COLO668 (cell line): ENCODE measurements around the gene ALKBH2.
A peak's percentile ranks its signal among the peaks of the same experiment; 100 is the strongest.
"Not testable (repeated sequence)": the region's sequence is repeated elsewhere in the genome, so short reads cannot be mapped to it uniquely, and the experiment has no call there.

Experiments
- DNase-seq: peaks from one replicate; lab custom pipeline; 2025; ENCODE audit not compliant: unreplicated experiment; lab: John Stamatoyannopoulos, UW

The ALKBH2 gene

GRCh38 chr12:109069307-109070271 lies 23.7 kb downstream of the ALKBH2 start:
- DNase-seq: no peak

- DNase-seq: no peak
Measured at GRCh38 chr12:109065853-109066193, 27.4 kb downstream of the ALKBH2 start.

GRCh38 chr12:109065154-109065852 lies 28.0 kb downstream of the ALKBH2 start:
- DNase-seq: no peak

GRCh38 chr12:109064143-109064542 lies 29.1 kb downstream of the ALKBH2 start:
- DNase-seq: no peak

GRCh38 chr12:109058773-109059172 lies 34.5 kb downstream of the ALKBH2 start:
- no peak for DNase-seq

GRCh38 chr12:109057376-109057775 lies 35.9 kb downstream of the ALKBH2 start:
- DNase-seq: no peak

- no peak for DNase-seq
Measured at GRCh38 chr12:109056891-109057290, 36.4 kb downstream of the ALKBH2 start.

GRCh38 chr12:109054520-109054919 lies 38.8 kb downstream of the ALKBH2 start:
- no peak for DNase-seq

- DNase-seq: not testable (repeated sequence)
Measured at GRCh38 chr12:109054124-109054513, 39.2 kb downstream of the ALKBH2 start.

- no peak for DNase-seq
Measured at GRCh38 chr12:109053382-109054123, 39.7 kb downstream of the ALKBH2 start.

GRCh38 chr12:109052414-109053323 lies 40.6 kb downstream of the ALKBH2 start, which contains the start of gene USP30:
TSS of gene USP30 (plus strand) at chr12:109052576. CDS start at chr12:109052679, 103 bp downstream.
- peak; percentile 91 for DNase-seq

- DNase-seq: no peak
Measured at GRCh38 chr12:109052097-109052413, 41.2 kb downstream of the ALKBH2 start.

- DNase-seq: not testable (repeated sequence)
Measured at GRCh38 chr12:109049794-109050193, 43.5 kb downstream of the ALKBH2 start.

GRCh38 chr12:109048706-109049105 lies 44.6 kb downstream of the ALKBH2 start:
- DNase-seq: not testable (repeated sequence)

GRCh38 chr12:109047081-109047805 lies 46.0 kb downstream of the ALKBH2 start:
- DNase-seq: no peak

GRCh38 chr12:109044241-109044640 lies 49.0 kb downstream of the ALKBH2 start:
- no peak for DNase-seq
